ENCODE measurements around the gene NEK1.

- no peak for TF ChIP-seq KDM1A (CRISPR knock-in tag; IDR thresholded peaks at IDR 0.05)
- no peak for TF ChIP-seq KDM5A (IDR thresholded peaks at IDR 0.05; ENCODE audit: borderline replicate concordance, low read length)
- TF ChIP-seq ATF5 (CRISPR knock-in tag; IDR thresholded peaks at IDR 0.05; ENCODE audit: low read depth), result no peak
- no peak for TF ChIP-seq PRMT3 (CRISPR knock-in tag; IDR thresholded peaks at IDR 0.05; ENCODE audit: borderline replicate concordance, low read depth)
- TF ChIP-seq EP300 (IDR thresholded peaks at IDR 0.05; ENCODE audit: low read depth in 2 of 2, low read length in 2 of 2), result no peak
- TF ChIP-seq EP300 (CRISPR knock-in tag; IDR thresholded peaks at IDR 0.05; ENCODE audit: borderline replicate concordance), result no peak
- TF ChIP-seq ZNF619 (CRISPR knock-in tag; IDR thresholded peaks at IDR 0.05), result no peak
- TF ChIP-seq ZFX (CRISPR knock-in tag; IDR thresholded peaks at IDR 0.05; ENCODE audit: low read depth), result no peak
- TF ChIP-seq USF2 (IDR thresholded peaks at IDR 0.05; ENCODE audit: low read depth, low read length), result no peak
- no peak for TF ChIP-seq USF2 (CRISPR knock-in tag; IDR thresholded peaks at IDR 0.05; ENCODE audit: borderline replicate concordance)
These were observed 16.2 kb upstream of the NEK1 start for GRCh38 chr4:169628579-169628978.

Measured in HepG2 (cell line).